WI38 (cell line): Measurements from ENCODE around the gene LFNG.
A peak's percentile ranks its signal among the peaks of the same experiment; 100 is the strongest.
"Not testable (repeated sequence)": the region's sequence is repeated elsewhere in the genome, so short reads cannot be mapped to it uniquely, and the experiment has no call there.

Experiments
- H3K4me3 ChIP-seq: 2 replicates; pipeline ENCODE4 v1.5.1; 2011; ENCODE audit warnings: low read depth, mild to moderate bottlenecking, control low read depth, low read length
- CTCF ChIP-seq: IDR thresholded peaks from 2 replicates; pipeline ENCODE4 v1.5.1; 2012; ENCODE audit warnings: low read depth, mild to moderate bottlenecking, control low read depth, low read length

The LFNG gene

GRCh38 chr7:2553831-2554581, 34.4 kb downstream of the LFNG start:
- no peak for TF ChIP-seq CTCF
- H3K4me3 ChIP-seq: peak overlapping the region; percentile 74

- no peak for TF ChIP-seq CTCF
- H3K4me3 ChIP-seq: peak overlapping the region; percentile 74
Observed at GRCh38 chr7:2554661-2555111, 35.1 kb downstream of the LFNG start.

- peak; percentile 25; the same call in 1 of the 2 replicates for TF ChIP-seq CTCF
Observed at GRCh38 chr7:2555121-2556052, 35.8 kb downstream of the LFNG start, which contains the start of gene BRAT1. Gene BRAT1, minus strand, starts transcription at chr7:2555524. Its CDS starts 1,093 bp downstream, at chr7:2554431.

GRCh38 chr7:2558629-2559282, 39.2 kb downstream of the LFNG start, which contains the start of gene IQCE:
Gene IQCE, plus strand, starts transcription at chr7:2558979. Its CDS starts 203 bp downstream, at chr7:2559182.
- H3K4me3 ChIP-seq: peak within 1 kb of the TSS; percentile 80

More at GRCh38 chr7:2555121-2556052, 35.8 kb downstream of the LFNG start, which contains the start of gene BRAT1:
- H3K4me3 ChIP-seq: peak within 1 kb of the TSS; percentile 74

GRCh38 chr7:2559283-2559950, 39.8 kb downstream of the LFNG start:
- H3K4me3 ChIP-seq: peak overlapping the region; percentile 80

More at GRCh38 chr7:2558629-2559282, 39.2 kb downstream of the LFNG start, which contains the start of gene IQCE:
- TF ChIP-seq CTCF: no peak

GRCh38 chr7:2563955-2564354, 44.4 kb downstream of the LFNG start:
- not testable (repeated sequence) for H3K4me3 ChIP-seq

More at GRCh38 chr7:2559283-2559950, 39.8 kb downstream of the LFNG start:
- no peak for TF ChIP-seq CTCF
